NCI-H510A treated with DMSO at 0.1 percent for 48 hours (cell line): ENCODE data around the gene NUDT14.

Source experiments
- DNase-seq: peaks from one replicate; lab custom pipeline; 2025; lab: John Stamatoyannopoulos, UW

The NUDT14 gene

GRCh38 chr14:105132921-105133654, 48.0 kb downstream of the NUDT14 start:
- no peak for DNase-seq

- DNase-seq = no peak
These were observed 49.9 kb downstream of the NUDT14 start for GRCh38 chr14:105131241-105131640.

- DNase-seq = no peak
These were observed 53.1 kb downstream of the NUDT14 start for GRCh38 chr14:105128059-105128458.

- no peak for DNase-seq
These were observed 54.2 kb downstream of the NUDT14 start for GRCh38 chr14:105126981-105127329.

- no peak for DNase-seq
These were observed 54.8 kb downstream of the NUDT14 start for GRCh38 chr14:105126126-105126980.

GRCh38 chr14:105124823-105125222, 56.3 kb downstream of the NUDT14 start:
- no peak for DNase-seq

- DNase-seq = no peak
These were observed 56.9 kb downstream of the NUDT14 start for GRCh38 chr14:105123981-105124765.

GRCh38 chr14:105123064-105123665, 57.9 kb downstream of the NUDT14 start:
- no peak for DNase-seq
